DMS 273 (cell line): ENCODE measurements around the gene STARD7.
"Not testable (repeated sequence)": the region's sequence is repeated elsewhere in the genome, so short reads cannot be mapped to it uniquely, and the experiment has no call there.

Experiments
- DNase-seq: peaks from one replicate; lab custom pipeline; 2025; ENCODE audit not compliant: unreplicated experiment; lab: John Stamatoyannopoulos, UW

Gene STARD7

DNA sequence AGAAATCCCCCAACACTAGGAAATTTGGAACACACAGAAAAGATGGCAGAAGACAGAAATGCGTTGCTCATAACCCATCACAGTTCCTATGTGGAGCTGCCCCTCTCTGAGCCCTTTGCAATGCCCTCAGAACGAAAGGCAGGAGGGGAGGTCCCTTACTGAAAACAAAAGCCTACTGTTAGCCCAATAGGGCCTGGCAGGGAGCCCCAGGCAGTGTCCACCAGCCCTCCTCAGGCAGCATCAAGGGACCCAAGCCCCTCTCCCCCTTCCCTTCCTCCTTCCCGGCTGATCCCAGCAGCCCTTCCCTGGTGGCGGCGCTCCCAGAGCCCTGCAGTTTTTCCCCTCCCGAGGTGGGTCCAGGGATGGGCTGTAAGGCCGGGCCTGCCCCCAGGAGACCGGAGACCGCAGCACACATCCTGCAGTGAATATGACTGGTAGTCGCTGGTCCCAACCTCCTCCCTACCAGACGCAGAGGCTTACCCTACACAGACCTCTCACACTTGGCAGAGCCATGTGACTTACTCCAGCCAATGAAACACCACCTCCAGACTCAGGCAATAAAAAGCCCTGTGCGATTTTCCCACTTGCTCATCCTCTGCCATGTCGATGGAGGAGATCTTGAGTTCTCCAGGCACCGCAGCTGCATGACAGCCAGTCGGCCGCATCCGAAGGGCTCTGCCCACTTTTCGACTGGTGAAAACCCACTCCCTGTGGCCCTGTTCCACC lies 44.0 kb downstream of the STARD7 start:
- no peak for DNase-seq

DNA sequence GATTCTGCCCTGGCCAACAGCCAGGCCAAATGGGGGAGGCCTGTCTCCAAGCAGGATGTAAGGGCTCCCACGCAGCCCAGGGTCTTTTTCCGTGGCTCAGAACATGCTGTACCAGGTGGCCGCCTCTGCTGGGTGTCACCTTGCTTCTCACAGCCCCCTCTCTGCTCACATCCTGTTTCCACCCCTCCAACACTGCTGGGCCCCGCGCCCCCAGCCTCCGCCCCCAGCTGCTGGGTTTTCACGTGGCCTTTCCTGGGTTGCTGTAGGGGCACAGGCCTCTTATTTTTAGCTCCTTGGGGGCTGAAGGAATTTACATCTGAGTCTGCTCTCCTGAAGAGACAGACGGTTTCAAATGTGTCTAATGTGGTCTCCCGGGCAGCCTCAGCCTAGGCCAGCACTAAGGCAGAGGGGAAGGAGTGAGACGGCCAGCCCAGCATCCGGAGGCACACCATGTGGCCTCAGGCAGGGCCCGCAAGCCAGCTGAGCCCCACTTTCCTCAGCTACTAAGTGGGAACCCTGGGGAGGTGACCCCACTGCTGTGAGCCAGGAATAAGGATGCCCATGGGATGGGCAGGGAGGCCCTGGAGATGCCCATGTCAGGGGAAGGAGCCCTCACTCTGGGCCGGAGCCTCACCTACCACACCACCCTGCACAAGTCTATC lies 44.7 kb downstream of the STARD7 start:
- peak; percentile 45 for DNase-seq

DNA sequence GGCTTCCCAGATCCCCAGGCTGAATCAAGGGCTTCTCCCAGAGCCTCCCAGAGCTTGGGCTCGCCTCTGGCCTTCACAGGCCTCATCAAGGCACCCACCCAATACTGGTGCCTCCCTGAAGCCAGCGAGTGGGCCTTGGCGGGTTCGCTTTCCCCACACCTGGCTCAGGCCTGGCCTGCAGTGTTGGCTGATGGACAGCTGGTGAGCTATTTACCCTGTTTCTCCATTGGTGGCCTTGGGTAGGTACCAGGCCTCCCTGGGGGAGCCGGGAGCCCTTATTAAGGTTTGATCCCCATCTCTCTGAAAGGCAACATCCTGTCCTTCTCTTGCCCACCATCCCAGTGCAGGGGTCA lies 45.2 kb downstream of the STARD7 start:
- DNase-seq: no peak

DNA sequence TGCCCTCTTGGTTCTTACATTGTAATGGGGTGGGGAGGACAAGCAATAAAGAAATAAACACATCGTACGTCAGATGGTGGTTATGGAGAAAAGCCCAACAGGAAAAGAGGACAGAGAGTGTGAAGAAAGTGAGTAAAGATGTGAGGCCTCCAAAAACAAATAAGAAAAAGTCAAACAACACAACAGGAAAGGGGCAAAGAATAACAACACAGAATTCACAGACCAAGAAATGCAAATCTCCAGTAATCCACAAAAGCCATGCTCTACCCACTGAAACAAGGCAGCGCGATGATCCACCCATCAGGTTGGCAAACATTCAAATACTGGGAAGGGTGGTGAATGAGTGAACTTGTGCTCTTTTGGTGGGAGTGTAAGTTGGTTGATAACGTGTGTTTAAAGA lies 46.7 kb downstream of the STARD7 start:
- peak; percentile 29 for DNase-seq

DNA sequence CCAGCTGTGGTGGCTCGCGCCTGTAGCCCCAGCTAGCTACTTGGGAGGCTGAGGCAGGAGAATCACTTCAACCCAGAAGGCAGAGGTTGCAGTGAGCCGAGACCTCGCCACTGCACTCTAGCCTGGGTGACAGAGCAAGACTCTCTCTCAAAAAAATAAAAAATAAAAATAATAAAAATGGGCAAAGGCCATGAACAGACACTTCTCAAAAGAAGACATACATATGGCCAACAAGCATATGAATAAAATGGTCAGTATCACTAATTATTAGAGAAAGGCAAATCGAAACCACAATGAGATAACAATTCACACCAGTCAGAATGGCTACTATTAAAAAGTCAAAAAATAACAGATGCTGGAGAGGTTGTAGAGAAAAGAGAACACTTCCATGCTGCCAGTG lies 48.3 kb downstream of the STARD7 start:
- not testable (repeated sequence) for DNase-seq

DNA sequence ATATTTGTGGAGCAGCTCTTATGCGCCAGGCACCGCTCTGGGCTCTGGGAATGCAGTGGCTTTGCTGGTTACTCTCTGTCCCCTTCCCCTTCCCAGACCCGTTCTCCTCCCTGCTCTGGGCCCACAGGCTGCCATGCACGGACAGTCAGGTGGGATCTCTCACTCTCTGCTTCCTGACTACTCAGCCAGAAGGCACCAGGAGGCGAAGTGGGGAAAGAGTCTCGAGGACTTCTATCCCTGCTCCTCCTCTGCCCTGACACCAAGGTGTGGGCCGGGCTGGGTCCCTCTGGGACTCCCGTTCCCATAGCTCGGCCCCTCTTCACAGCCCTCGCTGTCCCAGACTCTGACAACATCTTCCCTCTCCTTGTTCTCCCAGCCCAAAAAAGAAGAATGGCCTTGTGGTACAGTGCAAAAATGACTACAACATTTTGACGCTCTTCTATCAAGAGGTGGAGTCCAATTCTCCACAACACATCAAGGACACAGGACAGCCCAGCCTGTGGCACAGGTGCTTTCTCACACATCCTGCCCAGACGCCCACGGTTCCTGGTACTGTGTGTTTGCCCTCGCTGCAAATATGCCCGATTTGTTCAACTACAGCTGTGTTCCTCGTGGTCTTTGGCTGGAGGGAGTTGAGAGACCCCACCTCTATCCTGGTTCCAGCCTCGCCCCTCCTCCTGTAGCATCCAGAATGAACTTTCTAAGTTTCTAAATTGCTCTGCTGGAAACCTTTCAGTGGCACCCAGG lies 49.4 kb downstream of the STARD7 start:
- no peak for DNase-seq

DNA sequence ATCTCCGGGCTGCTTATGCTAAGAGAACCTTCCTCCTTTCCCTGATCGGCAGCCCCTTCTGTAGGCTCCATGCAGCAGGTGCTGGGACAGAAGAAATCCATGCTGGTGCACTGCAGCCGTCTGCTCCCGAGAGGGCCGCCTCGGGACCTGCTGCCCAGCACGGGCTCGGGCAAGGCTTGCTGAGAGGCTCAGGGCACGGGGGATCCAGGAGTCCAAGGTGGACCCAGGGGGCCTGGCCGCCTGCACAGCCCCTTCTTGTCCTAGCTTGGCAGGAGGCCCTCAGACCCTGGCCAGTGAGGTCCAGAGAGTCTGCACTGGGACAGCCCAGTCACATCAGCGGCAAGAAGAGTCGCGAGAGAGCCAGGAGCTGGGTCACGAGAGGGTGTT lies 50.1 kb downstream of the STARD7 start:
- no peak for DNase-seq

DNA sequence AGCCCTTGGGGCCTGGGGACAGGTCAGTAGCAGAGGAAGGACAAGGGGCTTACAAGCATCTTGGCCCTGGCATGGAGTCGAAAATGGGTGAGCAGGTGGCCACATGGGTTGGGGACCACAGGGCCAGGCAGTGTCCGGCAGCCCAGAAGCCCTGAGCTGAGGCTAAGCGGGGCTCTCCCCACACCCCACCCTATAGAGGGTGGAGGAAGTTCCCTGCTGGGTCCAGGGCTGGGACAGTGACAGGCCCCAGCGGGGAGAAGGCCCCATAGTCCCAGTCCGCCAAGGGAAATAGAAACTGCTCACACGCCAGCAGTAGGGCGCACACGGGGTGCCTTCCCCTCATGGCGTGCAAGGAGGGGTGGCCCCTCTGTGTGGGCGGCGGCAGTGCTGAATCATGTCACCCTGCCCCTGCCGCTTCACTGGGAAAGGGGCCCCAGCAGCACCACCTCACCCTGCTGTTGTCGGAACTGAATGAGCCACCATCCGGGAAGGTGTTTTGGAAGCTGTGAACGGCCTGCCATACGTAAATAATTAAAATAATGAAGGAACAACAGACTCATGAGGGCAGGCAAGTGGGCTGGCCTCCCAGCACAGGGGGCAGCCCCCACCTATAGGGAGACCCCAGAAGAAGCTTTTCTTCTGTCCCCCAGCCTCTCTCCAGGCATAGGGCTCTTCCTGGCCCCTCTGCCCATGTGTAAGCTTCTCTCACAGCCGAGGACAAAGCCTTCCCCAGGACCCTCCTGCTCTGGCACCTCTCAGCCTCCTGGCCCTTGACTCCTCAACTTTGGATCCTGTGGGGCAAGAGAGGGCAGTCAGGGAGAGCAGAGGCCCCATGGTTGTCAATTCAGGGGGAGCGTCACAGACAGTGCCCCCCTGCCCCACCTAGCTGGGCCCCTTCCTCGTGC lies 50.7 kb downstream of the STARD7 start:
- DNase-seq: no peak

DNA sequence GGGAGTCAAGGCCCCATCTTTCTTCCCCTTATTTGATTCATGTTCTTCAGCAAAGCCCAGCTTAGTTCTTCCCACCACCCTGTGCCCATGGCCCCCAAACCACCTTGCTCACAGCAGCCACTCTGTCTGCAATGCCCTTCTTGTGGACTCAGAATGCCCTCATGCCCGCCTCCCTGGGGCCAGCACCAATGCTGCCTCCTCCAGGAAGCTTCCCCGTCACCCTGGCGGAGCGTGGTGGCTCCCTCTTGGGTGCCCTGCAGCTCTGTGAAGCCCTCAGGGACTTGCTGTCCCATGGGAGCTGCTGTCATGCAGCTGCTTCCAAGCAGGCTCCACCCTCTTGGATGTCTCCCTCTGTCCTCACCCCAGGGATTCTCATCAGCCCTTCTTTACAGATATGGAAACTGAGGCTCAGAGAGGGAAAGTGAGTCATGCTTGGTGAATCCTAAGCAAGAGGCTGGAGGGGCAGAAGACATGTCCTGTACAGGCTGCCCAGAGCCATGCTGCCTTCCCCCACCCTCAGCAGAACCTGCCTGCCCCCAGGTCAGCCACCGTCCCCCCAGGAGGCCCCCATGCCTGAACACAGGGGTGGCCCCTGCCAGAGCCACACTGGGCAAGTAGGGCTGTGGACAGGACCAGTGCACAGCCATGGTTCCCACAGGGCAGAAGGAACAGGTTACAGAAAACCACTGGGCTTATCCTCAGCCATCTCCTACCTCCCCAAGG lies 51.5 kb downstream of the STARD7 start:
- no peak for DNase-seq

DNA sequence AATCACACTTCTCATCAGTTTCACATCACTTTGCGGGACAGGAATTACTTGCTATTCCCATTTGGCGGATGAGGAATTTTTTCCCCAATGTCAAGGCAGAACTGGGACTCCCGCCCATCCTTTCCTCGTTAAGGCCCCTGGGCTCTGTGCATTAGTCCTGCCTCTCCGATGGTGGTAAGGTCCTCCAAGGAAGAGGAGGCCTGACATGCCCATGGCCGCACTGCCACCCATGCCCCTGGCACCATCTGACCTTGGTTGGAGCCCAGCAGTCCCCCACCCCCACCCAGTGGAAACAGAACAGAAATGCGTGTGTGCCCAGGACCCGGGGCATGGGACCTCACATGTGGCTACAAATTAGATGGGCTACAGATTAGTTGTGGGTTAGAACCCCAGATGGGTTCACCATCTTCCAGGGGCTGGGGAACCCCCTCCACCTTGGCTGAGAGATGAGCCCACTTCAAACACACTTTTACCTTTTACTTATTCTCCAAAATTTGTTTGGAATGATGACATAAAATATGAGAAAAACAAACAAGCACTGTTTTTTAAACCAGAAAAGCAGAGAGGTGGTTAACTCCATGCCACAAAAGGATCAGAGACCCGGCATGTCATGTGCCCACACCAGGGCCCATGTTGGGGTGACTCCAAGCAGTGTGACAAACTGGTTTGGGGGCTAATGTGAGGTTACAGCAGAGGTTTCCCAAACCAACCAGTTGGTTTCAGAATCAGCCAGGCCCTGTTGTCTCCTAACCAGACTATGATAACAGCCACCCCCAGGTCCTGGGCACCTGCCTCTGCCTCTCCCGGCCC lies 52.4 kb downstream of the STARD7 start:
- DNase-seq: no peak

DNA sequence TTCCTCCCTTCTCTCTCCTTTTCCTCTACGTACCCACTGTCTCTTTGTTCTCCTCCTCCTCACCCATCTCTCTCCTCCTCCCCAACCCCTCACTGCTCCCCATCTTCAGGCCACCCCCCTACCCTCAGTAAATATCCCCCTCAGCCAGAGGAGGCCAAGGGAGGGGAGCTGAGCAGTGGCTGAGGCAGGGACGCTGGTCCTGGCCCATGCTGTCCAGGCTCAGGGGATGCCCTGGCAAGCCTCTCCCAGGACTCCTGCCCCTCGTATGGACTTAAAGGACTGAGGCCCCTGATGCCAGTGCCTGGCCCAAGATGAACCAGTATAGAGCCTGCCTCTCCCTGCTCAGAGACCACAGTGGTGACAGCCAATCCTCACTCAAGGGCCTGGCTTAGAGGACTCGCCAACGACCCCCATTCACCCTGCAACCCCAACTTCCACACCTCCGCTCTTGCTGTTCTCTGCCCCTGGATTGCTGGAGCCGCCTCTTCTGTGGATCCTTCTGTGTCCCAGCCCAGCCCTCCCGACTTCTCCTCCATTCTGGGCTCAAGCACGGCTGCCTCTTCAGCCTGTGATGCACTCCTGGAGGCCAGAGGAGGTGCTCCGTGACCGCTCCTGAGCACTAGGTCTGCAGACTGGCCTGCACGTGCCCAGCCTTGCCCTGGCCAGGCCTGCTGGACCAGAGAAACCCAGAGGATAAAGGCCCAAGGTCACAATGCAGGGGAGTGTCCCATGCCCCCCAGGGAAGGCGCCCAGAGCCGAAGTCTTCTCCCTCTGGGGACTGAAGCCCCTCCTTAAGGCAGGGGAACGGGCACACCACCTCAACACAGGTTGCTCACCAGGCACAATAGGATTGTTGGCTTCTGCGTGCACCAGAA lies 53.9 kb downstream of the STARD7 start:
- no peak for DNase-seq

DNA sequence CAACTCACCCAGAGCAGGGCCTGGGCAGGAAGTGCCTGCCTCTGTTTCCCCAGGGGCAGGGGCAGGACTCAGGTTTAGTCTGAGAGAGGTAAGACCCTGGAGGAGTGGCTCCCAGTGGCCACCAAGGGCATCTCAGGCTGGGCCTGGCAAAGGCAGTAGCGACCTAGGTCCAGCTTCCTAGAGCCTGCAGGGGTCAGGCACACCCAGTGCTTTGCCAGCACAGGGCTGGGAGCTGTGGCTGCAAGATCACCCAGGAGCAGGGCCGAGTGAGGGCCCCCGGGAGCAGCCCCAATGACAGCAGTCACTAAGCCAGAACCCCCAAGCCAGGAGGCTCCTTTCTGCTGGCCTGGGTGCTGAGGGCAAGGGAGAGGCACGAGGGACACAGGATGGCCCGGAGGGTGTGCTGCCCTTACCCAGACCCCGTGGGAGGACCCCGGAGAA lies 54.6 kb downstream of the STARD7 start:
- no peak for DNase-seq

DNA sequence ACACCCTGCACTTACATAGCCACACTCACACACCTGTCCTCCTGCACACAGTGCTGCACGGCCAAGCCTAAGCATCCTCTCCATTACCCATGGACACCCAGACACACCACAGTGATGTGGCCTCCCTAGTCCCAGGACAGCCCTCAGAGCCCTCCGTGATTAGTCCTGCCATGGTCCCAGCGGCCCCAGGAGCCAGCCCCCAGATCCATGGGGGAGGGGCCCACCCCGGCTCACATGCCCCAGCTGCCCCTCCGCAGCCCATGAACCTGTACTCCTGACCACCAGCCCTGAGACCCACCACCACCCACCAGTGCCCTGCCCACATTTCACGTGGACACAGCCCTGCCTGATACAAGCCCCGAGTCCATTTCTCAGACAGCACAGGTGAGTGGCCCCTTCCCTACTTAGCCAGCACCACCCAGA lies 55.3 kb downstream of the STARD7 start:
- DNase-seq: no peak

DNA sequence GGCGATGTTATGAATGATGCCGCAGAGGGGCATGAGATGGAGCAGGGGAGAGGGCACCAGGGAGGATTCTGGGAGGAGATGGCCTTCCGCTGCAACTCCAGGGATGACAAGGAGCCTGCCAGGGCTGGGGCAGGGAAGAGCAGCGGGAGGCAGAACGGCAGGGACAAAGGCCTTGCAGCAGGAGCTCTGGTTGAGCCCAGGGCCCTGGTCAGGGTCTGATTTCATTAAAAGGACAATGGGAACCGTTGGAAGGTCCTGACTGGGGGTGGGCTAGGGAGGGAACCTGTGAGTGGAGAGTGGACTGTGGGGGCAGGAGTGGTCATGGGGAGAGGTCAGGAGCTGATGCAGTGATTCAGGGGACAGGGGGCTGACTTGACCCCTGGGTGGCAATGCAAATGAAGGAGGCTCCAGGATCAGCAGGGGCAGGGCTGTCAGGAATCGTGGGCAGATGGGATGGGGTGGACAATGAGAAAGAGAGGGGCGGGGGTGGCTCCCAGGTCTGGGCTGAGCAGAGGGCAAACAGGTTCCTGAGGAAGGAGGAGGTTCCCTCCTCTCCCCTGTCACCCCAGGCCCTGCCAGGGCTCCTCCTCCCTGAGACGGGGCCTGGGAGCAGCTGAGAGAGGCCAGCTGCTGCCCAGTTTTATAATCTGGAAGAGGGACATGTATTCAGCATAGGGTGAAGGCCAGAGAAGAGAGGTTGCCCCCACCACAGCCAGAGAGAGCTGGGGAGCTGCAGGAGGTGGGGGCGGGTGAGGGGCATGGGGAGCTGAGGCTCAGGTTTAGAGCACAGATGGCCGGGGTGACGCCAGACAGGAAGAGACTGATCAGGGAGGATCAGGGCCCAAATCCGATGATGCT lies 56.1 kb downstream of the STARD7 start:
- peak; percentile 85 for DNase-seq

DNA sequence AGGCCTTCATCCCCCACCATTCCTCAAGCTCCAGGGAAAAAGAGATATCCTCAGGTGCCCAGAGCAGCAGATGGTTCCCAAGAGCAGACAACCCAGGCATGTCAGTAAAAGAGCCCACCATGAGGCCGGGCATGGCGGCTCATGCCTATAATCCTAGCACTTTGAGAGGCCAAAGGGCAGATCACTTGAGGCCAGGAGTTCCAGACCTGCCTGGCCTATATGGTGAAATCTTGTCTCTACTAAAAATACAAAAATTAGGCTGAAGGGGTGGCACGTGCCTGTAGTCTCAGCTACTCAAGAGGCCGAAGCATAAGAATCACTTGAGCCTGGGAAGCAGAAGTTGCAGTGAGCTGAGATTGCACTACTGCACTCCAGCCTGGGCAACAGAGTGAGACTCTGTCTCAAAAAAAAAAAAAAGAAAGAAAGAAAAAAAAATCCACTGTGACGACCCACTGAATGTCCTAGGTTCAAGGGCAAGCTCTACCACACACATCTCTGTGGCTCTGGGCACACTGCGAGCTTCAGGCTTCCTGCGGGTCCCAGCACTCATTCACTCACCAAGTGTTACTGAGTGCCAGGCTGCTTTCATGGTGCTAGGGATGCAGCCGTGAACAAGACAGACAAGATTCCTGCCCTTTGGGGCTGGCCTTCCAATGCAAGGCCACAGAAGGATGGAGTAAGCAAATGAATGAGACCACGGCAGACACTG lies 56.9 kb downstream of the STARD7 start:
- DNase-seq: no peak

DNA sequence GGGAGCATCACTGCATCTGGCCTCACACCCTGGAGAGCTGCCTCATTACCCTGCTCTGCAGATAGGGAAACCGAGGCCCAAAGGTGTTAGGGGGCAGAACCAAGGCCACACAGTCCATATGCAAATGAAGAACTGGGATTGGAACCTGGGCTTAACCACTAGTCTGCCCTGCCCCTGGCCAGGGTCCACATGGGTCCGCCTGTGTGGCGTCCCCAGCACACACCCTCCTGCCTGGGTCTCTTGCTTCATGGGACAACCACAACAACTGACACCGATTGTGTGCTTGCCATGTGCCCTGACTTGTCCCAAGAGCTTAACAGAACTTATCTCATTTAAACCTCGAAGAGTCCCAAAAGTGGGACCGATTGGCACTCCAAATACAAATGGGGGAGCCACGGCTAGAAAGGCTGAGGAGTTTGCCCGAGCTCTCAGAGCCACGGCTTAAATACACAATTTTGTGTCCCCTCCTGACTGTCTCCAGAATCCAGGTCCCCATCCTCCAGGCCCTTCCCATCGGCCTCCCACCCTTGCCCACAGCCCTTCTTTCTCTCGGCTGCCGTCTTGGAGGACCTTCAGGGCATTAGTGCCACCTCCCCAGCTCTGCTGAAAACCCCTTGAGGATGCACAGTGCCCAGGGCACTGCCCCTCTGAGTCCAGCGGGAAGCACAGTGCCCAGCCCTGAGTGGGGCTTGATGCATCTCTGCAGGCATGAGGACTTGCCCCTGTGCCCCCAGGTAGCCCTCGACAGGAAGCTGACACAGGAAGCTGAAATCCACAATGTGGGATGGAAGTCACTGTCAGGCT lies 57.6 kb downstream of the STARD7 start:
- DNase-seq: no peak
